Psoas muscle (tissue), 8 donors: Measurements from ENCODE around the gene BRME1. TPM values are rescaled to one million over a fixed set of nuclear protein-coding genes. Genes with fewer than 3 reads are reported as not detected.

Experiments used
- ATAC-seq, 4 donors: fragments of 200-7000 bp; cut with Tn5 transposase; one replicate each; pipeline ENCODE4 v1.9.1; 2020; ENCODE audit warnings: moderate library complexity in 3 of 4, mild to moderate bottlenecking in 2 of 4
- DNase-seq, 2 donors: peaks; one replicate each; pipeline ENCODE4 v3.0.0-alpha.2; 2020
- H3K27ac ChIP-seq: fragments of 200-600 bp; one replicate; pipeline ENCODE4 v1.8.0; 2022
- H3K27me3 ChIP-seq, 3 donors: fragments of 200-600 bp in 1 of 3; one replicate each; pipeline versions ENCODE4 v1.6.1 to v1.8.0; 2013 to 2022; ENCODE audit warnings: low read length in 2 of 3, mild to moderate bottlenecking in 2 of 3, moderate library complexity in 1 of 3; ENCODE audit not compliant: insufficient read depth in 3 of 3
- H3K36me3 ChIP-seq, 2 donors: fragments of 200-600 bp in 1 of 2; one replicate each; pipeline versions ENCODE4 v1.6.1 to v1.8.0; 2013 to 2022; ENCODE audit warnings: low read depth in 1 of 2, mild to moderate bottlenecking in 1 of 2, moderate library complexity in 1 of 2; ENCODE audit not compliant: insufficient read depth in 1 of 2
- H3K4me1 ChIP-seq: fragments of 200-600 bp; one replicate; pipeline ENCODE4 v1.8.0; 2022
- H3K4me3 ChIP-seq: fragments of 200-600 bp; one replicate; pipeline ENCODE4 v1.8.0; 2022; ENCODE audit warnings: mild to moderate bottlenecking
- H3K9me3 ChIP-seq: fragments of 200-600 bp; one replicate; pipeline ENCODE4 v1.8.0; 2022
- whole genome bisulfite sequencing, 3 donors: extraction: QIAGEN DNeasy Blood & Tissue Kit; methylation state at CpG; one replicate each; pipeline versions ENCODE4 v1.1.6 to v1.1.7; 2013; 5-methylcytosine and 5-hydroxymethylcytosine counted together
- intact Hi-C, 2 donors: fragments of 100-400 bp; cut with DNase I; formaldehyde crosslinking; loops; one replicate each; pipeline versions ENCODE4 v1.11.0 to v1.14.2; 2022
- polyA plus RNA-seq, 3 donors: library from polyadenylated mRNA; stranded (reverse); fragments of 200-250 nt; gene quantifications; one replicate each; pipeline ENCODE4 v1.2.3, GENCODE V29; 2013
- total RNA-seq, 4 donors: library from RNA; stranded (reverse); fragmentation: NEBNext Ultra II Directional in 2 of 4; extraction: Animal tissue kit (Norgen Biotek cat#: 25700) in 2 of 4; gene quantifications; one replicate each; pipeline versions ENCODE4 v1.2.1 to v1.2.4, GENCODE V29; 2021 to 2023
- TF ChIP-seq, protein P1 (sequence below): fragments of 200-600 bp; IDR thresholded peaks from one replicate; pipeline ENCODE4 v1.8.0; 2022; ENCODE audit warnings: antibody characterized with exemption
- donor health status: healthy with polysubstance abuse.
- donor health status: DM: no; HTN: no; CAD: no; lungs with moderate emphysema.
- donor health status: Bipolar disorder and iron deficiency.
- donor health status: healthy.
- donor health status: DM: yes; HTN: yes; CAD: no.
- donor health status: DM: no; HTN: no; CAD: no.
- donor health status: DM: no; HTN: no; CAD: no.
- donor health status: DM: yes; HTN: yes; CAD: no.

The BRME1 gene
- total and polyA plus RNA-seq, 7 donors: 0.27 to 2.5 (median 1.1) TPM

DNA sequence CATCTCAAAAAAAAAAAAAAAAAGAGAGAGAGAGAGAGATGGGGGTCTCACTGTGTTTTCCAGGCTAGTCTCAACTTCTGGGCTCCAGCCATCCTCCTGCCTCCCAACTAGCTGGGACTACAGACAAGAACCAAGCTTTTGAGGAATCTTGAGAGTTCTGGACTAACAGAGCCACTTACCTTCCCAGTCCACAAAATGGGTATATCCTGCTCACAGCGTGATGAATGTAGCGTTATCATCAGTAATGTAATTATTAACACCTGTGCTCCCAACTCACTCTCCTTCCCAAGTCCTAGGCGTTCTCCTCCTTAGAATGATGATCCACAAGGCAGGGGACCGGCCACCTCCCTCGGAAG, 33.6 kb downstream of the BRME1 start:
- no peaks in the 10 kb centered on the region for H3K36me3 ChIP-seq
- WGBS, 3 donors: 44 to 52% (median 51%) methylated on average over 5 of the region's 5 CpGs
- ATAC-seq: no peak
- intact Hi-C loops: no loop called here
- no peaks in the 10 kb centered on the region for H3K9me3 ChIP-seq
- H3K4me1 ChIP-seq: no peaks in the 10 kb centered on the region
- TF ChIP-seq, protein P1, sequence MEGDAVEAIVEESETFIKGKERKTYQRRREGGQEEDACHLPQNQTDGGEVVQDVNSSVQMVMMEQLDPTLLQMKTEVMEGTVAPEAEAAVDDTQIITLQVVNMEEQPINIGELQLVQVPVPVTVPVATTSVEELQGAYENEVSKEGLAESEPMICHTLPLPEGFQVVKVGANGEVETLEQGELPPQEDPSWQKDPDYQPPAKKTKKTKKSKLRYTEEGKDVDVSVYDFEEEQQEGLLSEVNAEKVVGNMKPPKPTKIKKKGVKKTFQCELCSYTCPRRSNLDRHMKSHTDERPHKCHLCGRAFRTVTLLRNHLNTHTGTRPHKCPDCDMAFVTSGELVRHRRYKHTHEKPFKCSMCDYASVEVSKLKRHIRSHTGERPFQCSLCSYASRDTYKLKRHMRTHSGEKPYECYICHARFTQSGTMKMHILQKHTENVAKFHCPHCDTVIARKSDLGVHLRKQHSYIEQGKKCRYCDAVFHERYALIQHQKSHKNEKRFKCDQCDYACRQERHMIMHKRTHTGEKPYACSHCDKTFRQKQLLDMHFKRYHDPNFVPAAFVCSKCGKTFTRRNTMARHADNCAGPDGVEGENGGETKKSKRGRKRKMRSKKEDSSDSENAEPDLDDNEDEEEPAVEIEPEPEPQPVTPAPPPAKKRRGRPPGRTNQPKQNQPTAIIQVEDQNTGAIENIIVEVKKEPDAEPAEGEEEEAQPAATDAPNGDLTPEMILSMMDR: no peak
- peaks cover 0 to 22% (median 3%) of the 10 kb centered on the region in 3 donors for H3K27me3 ChIP-seq
- no peak overlapping the region for H3K4me3 ChIP-seq
- H3K27ac ChIP-seq: no peak overlapping the region
- DNase-seq: no peak

DNA sequence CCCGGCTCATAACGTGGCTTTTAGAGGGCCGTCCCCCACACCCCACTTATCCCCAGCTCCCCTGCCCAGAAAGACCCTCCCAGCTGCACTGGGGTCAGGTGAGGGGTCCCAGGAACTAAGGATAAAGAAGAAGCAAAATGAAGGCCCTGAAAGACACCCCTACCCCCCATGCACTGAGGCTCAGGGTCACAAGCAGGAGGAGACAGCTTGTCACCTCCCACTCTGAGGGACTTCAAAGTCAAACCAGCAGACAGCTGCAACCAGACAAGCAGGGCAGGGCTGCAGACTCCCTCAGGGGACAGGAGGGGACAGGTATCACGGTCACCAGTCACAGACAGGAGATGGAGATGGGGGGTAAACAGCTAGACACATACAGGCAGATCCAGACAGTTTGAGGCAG, 35.0 kb downstream of the BRME1 start:
- 86 to 91% (median 89%) methylated on average over 4 of the region's 4 CpGs for WGBS, 3 donors
- no peak overlapping the region for H3K27ac ChIP-seq
- DNase-seq (no peak), ATAC-seq (no peak)
- no peaks in the 10 kb centered on the region for H3K36me3 ChIP-seq
- TF ChIP-seq, protein P1: no peak
- H3K4me1 ChIP-seq: peaks cover 3% of the 10 kb centered on the region
- no peaks in the 10 kb centered on the region for H3K9me3 ChIP-seq
- peaks cover 0 to 36% (median 3%) of the 10 kb centered on the region in 3 donors for H3K27me3 ChIP-seq
- no peak overlapping the region for H3K4me3 ChIP-seq
- intact Hi-C loops: no loop called here

DNA sequence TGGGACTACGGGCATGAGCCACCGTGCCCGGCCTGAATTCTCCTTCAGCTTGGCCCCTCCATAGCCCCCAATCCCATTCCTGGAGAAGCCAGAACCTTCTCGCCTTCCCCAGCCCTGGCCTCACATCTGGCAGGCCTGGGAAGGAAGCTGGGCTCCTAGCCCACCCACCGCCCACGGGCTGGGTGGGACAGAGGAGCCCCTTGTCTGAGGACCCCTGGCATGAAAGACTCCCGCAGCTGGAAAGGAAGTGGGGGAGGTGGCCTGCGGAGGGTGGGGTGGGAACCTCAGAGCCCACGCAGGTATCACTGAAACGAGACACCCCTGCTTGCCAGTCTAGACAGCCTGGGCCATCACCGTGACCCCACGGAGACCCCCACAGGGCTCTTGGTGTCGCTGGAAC, 36.6 kb downstream of the BRME1 start:
- ATAC-seq: no peak
- Histone ChIP-seq H3K4me3 (no peak overlapping the region), H3K9me3 (no peaks in the 10 kb centered on the region), H3K4me1 (peaks cover 3% of the 10 kb centered on the region), H3K36me3 (no peaks in the 10 kb centered on the region), H3K27me3 (peaks cover 0 to 41% (median 3%) of the 10 kb centered on the region in 3 donors), H3K27ac (no peak overlapping the region)
- intact Hi-C loops: no loop called here
- 65 to 73% (median 68%) methylated on average over 13 of the region's 13 CpGs for WGBS, 3 donors
- TF ChIP-seq, protein P1: no peak
- DNase-seq: no peak

DNA sequence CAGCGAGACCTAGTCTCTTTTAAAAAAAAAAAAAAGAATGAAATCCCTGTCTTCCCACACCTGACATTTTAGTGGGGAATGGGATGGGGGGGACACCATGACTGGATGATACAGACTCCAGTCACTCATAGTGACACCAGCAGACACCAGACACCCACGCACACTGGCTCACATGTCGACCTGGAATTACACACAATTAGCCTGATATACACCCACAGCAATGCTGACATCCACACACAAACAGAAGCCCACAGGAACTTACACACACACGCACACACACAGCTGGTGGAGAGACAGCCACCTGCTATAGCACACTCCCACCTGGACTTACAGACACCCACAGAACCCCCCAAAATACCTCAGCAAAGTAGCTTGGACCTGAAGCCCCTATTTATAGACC, 37.3 kb downstream of the BRME1 start:
- H3K27ac ChIP-seq: no peak overlapping the region
- H3K4me3 ChIP-seq: no peak overlapping the region
- no peaks in the 10 kb centered on the region for H3K36me3 ChIP-seq
- peaks cover 0 to 44% (median 3%) of the 10 kb centered on the region in 3 donors for H3K27me3 ChIP-seq
- TF ChIP-seq, protein P1: no peak
- H3K4me1 ChIP-seq: peaks cover 3% of the 10 kb centered on the region
- no peak for DNase-seq
- WGBS, 3 donors: 80 to 87% (median 82%) methylated on average over 4 of the region's 4 CpGs
- no peak for ATAC-seq
- intact Hi-C loops: no loop called here
- no peaks in the 10 kb centered on the region for H3K9me3 ChIP-seq

DNA sequence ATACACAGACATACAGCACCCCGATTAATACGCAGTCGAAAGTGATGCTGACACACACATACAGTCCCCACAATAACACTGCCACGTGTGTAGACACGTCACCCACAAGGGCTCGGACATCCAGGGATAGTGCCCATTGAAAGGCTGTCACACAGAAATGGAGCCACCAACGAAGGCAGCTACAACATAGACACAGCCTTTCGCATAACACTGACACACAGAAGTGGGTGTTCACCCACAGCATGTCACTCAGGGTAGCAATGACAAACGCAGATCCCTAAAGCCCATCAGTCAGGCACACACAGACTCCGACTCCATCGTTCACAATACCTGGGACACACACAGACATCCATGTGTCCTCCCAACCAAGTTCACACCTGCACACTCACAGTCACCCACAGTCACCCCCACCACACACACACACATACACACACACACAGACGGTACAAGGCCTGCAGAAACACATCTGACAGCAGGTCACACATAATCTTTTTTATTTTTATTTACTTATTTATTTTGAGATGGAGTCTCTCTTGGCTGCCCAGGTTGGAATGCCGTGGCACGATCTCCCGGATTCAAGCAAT, 39.4 kb downstream of the BRME1 start:
- intact Hi-C loops: no loop called here
- ATAC-seq (no peak), DNase-seq (no peak)
- WGBS, 3 donors: 56 to 71% (median 65%) methylated on average over 15 of the region's 15 CpGs
- Histone ChIP-seq H3K36me3 (no peaks in the 10 kb centered on the region), H3K27ac (no peak overlapping the region), H3K4me1 (peaks cover 6% of the 10 kb centered on the region), H3K9me3 (no peaks in the 10 kb centered on the region), H3K27me3 (peaks cover 0 to 28% (median 2%) of the 10 kb centered on the region in 3 donors), H3K4me3 (peak overlapping the region; percentile 72)
- TF ChIP-seq, protein P1: no peak
